ENCODE data around the gene LMF1. TPM values are rescaled to one million over a fixed set of nuclear protein-coding genes. Genes with fewer than 3 reads are reported as not detected.

LMF1 gene
- total and polyA plus RNA-seq, 2 of the 8 experiments (the other 6 are each of a cell fraction or from before 2014, with no cell fraction given): 3.5 to 9.1 TPM

- Histone ChIP-seq H3K36me3 (ENCODE audit: control insufficient read depth in 2 of 4, insufficient read depth in 4 of 4, low read length in 3 of 4) (no peaks in the 10 kb centered on the region), H3K23ac (ENCODE audit: insufficient read length) (no peak overlapping the region), H2BK15ac (ENCODE audit: low read length) (no peak overlapping the region), H4K20me1 (replicated peaks in 1 of 2; ENCODE audit: control insufficient read depth in 1 of 2, insufficient read depth in 2 of 2, low read length in 2 of 2) (no peaks in the 10 kb centered on the region), H3K79me1 (ENCODE audit: low read depth, low read length) (no peaks in the 10 kb centered on the region), H3K4me1 (replicated peaks in 1 of 4; ENCODE audit: control insufficient read depth in 3 of 4, insufficient read depth in 4 of 4, low read length in 3 of 4) (no peaks in the 10 kb centered on the region; a peak in 1 of 7 replicates), H3K23me2 (ENCODE audit: low read depth, low read length) (no peaks in the 10 kb centered on the region), H2BK20ac (ENCODE audit: low read length) (no peak overlapping the region), H3K4me3 (ENCODE audit: extremely low read depth in 1 of 4, insufficient read depth in 2 of 4, low read depth in 3 of 4, low read length in 4 of 4) (no peak overlapping the region), H3K9ac (replicated peaks in 1 of 4; ENCODE audit: extremely low read depth in 1 of 4, low read depth in 3 of 4, low read length in 3 of 4) (no peak overlapping the region), H3K27me3 (replicated peaks in 1 of 4; ENCODE audit: control insufficient read depth in 3 of 4, extremely low read depth in 1 of 4, insufficient read depth in 3 of 4, low read length in 3 of 4) (no peaks in the 10 kb centered on the region; a peak in 1 of 7 replicates), H3K56ac (replicated peaks; ENCODE audit: insufficient read length, low read depth, low read length) (no peak overlapping the region), H3K27ac (ENCODE audit: low read depth, low read length) (no peak overlapping the region), H2AK5ac (ENCODE audit: low read depth, low read length) (no peak overlapping the region), H3K14ac (ENCODE audit: insufficient read length) (no peak overlapping the region), H3K9me3 (ENCODE audit: insufficient read depth in 2 of 2, low read depth in 1 of 2, low read length in 1 of 2) (peaks cover 37 to 73% of the 10 kb centered on the region in 2 experiments), H4K91ac (replicated peaks; ENCODE audit: insufficient read length, low read length) (no peak overlapping the region), H3K4ac (replicated peaks; ENCODE audit: insufficient read length, low read depth, low read length) (no peak overlapping the region), H2BK120ac (replicated peaks; ENCODE audit: low read depth, low read length) (no peak overlapping the region), H2AFZ (ENCODE audit: low read length) (no peak overlapping the region), H2BK12ac (ENCODE audit: low read depth, low read length) (no peak overlapping the region), H3K4me2 (ENCODE audit: insufficient read depth in 1 of 2, low read depth in 2 of 2, low read length in 2 of 2) (no peak overlapping the region), H4K5ac (ENCODE audit: insufficient read length, low read depth, low read length) (no peak overlapping the region), H2BK5ac (ENCODE audit: low read depth, low read length) (no peak overlapping the region), H4K8ac (ENCODE audit: extremely low read depth, insufficient read depth, low read length) (no peak overlapping the region), H3K18ac (ENCODE audit: extremely low read depth, low read length) (no peak overlapping the region), H3K79me2 (ENCODE audit: control insufficient read depth in 1 of 2, insufficient read depth in 2 of 2, low read length in 2 of 2) (no peaks in the 10 kb centered on the region)
- ChIA-PET POLR2A (ENCODE audit: partially characterized antibody) (no interaction called here), CTCF (ENCODE audit: partially characterized antibody) (no interaction called here)
- 86% methylated on average over 10 of the region's 10 CpGs; no CpG with 5 or more reads in 1 of the 2 experiments for WGBS, 2 experiments (ENCODE audit: extremely low coverage in 1 of 2, insufficient coverage in 1 of 2, insufficient read length in 1 of 2, insufficient replicate concordance in 2 of 2, low coverage in 1 of 2, low lambda C conversion rate in 2 of 2, missing lambda C conversion rate in 1 of 2)
- no peak for TF ChIP-seq NRF1 (IDR thresholded peaks at IDR 0.05; ENCODE audit: low read depth, low read length)
- DNase-seq (ENCODE audit: low read depth in 1 of 2, low spot score in 2 of 2) (no peak), FAIRE-seq (peak; percentile 81)
Measured at GRCh38 chr16:847151-847550, 123.6 kb downstream of the LMF1 start.

Measured in H1 (cell line).